Cardiac fibroblast (primary cell): ENCODE results near the gene MRPS31.

Experiments
- DNase-seq, 2 donors: peaks; one replicate each; pipeline versions ENCODE4 v3.0.0 to v3.0.0-alpha.2; 2010; ENCODE audit warnings: low read depth in 2 of 2
- H3K4me3 ChIP-seq, 2 donors: replicated peaks in 1 of 2; 1 replicate in 1 of 2; 2 replicates in 1 of 2; pipeline ENCODE4 v1.5.1; 2011; ENCODE audit warnings: low read depth in 2 of 2, low read length in 2 of 2, mild to moderate bottlenecking in 2 of 2, moderate library complexity in 1 of 2
- TF ChIP-seq, protein P1 (sequence below): IDR thresholded peaks from one replicate; pipeline ENCODE4 v1.5.1; 2011; ENCODE audit warnings: low read depth, mild to moderate bottlenecking, low read length, inconsistent platforms

The MRPS31 gene

DNA sequence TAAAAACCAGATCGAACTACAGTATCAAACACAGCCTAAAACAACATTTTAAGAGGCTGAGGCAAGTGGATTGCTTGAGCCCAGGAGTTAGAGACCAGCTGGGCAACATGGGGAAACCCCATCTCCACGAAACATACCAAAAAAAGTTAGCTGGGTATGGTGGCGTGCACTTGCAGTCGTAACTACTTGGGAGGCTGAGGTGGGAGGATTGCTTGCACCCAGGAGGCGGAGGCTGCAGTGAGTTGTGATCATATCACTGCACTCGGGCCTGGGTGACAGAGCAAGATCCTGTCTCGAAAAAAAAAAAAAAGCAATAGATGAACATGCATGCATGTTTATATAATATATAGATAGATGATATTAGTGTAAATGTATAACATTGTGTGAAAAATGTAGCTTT lies 5.2 kb upstream of the MRPS31 start:
- no peak overlapping the region for H3K4me3 ChIP-seq
- DNase-seq, result no peak
- TF ChIP-seq, protein P1, sequence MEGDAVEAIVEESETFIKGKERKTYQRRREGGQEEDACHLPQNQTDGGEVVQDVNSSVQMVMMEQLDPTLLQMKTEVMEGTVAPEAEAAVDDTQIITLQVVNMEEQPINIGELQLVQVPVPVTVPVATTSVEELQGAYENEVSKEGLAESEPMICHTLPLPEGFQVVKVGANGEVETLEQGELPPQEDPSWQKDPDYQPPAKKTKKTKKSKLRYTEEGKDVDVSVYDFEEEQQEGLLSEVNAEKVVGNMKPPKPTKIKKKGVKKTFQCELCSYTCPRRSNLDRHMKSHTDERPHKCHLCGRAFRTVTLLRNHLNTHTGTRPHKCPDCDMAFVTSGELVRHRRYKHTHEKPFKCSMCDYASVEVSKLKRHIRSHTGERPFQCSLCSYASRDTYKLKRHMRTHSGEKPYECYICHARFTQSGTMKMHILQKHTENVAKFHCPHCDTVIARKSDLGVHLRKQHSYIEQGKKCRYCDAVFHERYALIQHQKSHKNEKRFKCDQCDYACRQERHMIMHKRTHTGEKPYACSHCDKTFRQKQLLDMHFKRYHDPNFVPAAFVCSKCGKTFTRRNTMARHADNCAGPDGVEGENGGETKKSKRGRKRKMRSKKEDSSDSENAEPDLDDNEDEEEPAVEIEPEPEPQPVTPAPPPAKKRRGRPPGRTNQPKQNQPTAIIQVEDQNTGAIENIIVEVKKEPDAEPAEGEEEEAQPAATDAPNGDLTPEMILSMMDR, result no peak

DNA sequence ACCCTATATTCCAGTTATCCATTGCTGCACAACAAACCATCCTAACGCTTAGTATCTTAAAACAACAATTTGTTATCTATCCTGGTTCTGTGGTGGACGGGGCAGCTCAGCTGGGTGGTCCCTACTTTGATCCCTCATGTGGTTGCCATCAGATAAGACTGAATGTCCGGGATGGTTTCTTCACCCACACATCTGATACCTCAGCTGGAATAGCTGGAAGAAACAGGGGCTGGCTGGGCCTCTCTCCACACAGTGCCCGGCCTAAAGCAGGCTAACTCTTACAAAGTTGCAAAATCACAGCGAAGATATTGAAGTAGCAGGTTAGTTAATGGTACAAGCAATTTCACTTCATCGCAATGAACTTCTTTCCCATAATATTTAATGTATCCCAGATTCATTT lies 3.7 kb upstream of the MRPS31 start:
- TF ChIP-seq, protein P1, result no peak
- DNase-seq, result no peak
- H3K4me3 ChIP-seq, result no peak overlapping the region

DNA sequence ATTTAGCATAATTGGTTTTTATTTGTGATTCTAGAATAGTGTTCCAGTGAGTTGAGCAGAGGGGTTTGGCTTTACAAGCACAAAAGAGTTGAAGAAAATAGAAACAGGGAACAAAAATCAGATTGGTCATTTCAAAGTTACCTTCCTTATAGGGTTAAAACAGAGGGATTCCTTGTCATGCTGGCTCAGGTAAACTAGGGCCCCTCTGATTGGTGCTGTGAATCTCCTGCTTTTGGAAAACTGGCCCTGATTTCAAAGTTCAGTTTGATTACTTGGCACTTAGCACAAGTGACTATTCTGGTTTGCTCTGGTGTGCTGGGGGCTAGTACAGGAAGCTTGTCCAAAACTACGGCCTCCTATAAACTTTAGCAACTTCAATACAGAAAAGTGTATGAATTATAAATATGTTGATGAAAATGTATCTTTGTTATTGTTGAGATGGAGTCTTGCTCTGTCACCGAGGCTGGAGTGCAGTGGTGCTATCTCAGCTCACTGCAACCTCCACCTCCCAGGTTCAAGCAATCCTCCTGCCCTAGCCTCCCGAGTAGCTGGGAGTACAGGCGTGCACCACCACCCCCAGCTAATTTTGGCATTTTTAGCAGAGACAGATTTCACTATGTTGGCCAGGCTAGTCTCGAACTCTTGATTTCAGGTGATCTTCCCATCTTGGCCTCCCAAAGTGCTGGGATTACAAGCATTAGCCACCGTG lies 1.9 kb upstream of the MRPS31 start:
- TF ChIP-seq, protein P1, result no peak
- no peak for DNase-seq
- H3K4me3 ChIP-seq, result no peak overlapping the region

DNA sequence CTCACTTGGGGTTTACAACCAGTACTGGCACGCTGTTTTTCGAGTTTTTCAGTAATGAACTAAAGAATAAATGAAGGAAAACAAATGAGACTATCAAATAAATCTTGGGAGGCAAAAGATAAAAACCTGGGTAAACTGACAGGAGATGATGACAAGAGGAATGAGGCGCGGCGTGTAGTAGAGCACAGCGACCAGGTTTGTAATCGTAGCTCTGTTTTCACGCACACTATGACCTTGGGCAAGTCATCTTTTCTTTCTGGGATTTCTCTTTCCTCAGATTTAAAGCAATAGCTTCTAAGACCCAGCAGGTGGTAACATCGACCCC lies 419 bp downstream of the MRPS31 start:
- no peak for DNase-seq
- H3K4me3 ChIP-seq, result peak overlapping the region; percentile 93 to 95
- TF ChIP-seq, protein P1, result no peak

DNA sequence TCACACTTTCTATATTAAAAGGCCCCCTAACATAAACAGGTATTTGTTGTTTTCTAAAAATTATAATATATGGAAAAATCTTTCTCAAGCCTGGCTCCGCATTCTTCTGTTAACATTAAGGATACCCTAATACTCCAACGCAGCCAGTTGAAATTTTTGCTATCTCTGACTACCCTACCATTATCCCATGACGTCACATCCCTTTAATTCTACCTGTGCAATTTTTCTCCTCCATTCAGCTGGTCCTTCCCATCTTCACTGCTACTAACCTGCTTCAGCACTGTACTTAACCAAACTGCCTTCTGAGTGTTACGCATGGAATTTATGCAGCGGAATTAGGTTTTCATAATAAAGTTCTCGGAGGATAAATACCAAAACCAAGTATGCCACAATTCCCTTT lies 1.0 kb downstream of the MRPS31 start:
- TF ChIP-seq, protein P1, result no peak
- no peak for DNase-seq
- H3K4me3 ChIP-seq, result peak overlapping the region; percentile 93 to 95

DNA sequence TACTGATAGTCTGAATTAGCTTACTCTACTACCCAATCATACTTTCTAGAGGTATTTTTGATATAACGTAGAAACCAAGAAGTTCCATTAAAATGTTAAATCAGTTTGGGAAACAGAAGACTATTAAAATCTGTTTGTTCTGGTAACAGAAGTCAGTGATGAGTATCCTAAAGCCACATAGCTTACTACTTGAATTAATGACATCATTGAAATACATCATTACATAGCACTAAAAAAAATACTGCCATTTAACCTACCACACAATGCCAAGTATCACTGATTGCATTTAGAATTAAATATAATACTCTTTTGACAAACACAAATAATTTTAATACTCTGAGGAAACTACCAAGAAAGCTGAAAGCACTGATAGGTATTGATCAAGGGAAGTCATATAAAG lies 5.4 kb downstream of the MRPS31 start:
- DNase-seq, result no peak
- TF ChIP-seq, protein P1, result no peak
- H3K4me3 ChIP-seq, result no peak overlapping the region

DNA sequence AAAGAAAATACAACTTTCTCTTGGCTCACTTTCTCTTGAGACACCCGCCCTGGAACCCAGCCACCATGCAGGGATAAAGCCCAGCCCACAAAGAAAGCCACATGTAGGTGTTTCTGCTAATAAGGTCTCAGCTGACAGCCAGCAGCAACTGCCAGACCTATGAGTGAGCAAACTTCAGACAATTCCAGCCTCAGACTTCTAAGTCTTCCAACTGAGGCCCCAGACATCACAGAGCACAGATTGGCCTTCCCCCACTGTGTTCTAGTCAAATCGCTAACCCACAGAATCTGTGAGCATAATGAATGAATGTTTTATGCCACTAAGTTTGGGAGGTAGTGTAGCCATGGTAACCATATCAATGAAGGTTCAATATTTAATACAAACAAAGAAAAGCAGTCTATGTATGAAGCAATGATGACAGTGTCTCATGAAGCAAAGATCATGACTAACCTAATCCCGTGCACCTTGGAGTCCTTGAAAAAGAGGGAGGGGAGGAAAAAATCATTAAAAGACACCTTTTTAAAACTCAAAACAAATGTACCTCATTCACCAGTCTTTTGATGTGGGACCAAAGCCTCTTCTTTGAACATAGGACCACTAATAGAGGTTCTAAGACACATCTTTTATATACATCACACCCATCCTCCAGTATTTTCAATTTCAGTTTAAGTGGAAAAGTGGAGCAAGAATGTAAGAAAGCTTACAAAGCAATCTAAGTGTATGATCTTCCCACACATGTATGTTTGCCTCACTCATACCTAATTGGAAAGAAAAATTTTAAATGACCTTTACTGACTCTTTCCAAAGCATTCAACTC lies 6.2 kb downstream of the MRPS31 start:
- TF ChIP-seq, protein P1, result no peak
- no peak overlapping the region for H3K4me3 ChIP-seq
- no peak for DNase-seq
